ENCODE results near the gene LRPAP1.

Gene LRPAP1

DNA sequence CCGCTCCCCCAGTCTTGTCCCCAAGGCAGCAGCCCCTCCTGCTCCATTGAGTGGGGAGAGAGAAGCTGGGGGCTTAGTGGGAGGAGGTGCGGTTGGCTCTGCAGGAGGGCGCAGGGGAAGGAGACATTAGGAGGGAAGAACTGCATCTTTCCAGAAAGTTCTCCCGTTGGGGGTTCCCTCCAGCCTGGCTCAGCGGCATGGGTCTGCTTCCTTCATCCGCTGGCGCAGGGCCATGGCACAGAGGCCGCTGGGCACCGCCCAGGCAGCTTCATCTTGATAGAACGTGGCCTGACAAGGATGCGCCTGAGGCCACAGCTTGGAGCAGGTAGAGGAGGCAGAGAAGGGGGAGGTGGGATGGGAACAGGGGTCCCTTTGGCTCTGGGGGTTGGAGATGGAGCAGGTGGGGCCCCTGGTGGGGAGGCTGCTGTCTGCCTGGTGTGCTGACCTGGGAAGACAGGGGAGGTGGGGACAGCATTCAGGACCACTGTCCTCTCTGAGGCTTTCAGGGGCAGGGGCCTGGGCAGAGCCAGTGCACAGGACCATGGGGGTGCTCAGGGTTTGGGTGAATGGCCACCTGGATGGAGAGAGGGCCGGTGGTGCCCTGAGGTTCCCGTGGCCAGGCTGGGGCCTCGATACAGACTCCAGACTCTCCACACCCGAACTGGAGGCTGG is 57.0 kb downstream of the LRPAP1 start:
- TF ChIP-seq, protein P1, sequence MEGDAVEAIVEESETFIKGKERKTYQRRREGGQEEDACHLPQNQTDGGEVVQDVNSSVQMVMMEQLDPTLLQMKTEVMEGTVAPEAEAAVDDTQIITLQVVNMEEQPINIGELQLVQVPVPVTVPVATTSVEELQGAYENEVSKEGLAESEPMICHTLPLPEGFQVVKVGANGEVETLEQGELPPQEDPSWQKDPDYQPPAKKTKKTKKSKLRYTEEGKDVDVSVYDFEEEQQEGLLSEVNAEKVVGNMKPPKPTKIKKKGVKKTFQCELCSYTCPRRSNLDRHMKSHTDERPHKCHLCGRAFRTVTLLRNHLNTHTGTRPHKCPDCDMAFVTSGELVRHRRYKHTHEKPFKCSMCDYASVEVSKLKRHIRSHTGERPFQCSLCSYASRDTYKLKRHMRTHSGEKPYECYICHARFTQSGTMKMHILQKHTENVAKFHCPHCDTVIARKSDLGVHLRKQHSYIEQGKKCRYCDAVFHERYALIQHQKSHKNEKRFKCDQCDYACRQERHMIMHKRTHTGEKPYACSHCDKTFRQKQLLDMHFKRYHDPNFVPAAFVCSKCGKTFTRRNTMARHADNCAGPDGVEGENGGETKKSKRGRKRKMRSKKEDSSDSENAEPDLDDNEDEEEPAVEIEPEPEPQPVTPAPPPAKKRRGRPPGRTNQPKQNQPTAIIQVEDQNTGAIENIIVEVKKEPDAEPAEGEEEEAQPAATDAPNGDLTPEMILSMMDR (IDR thresholded peaks at IDR 0.05; ENCODE audit: borderline replicate concordance, insufficient read depth, low read depth, low read length), result no peak
- H3K4me3 ChIP-seq (ENCODE audit: low read depth, low read length), result no peak overlapping the region

DNA sequence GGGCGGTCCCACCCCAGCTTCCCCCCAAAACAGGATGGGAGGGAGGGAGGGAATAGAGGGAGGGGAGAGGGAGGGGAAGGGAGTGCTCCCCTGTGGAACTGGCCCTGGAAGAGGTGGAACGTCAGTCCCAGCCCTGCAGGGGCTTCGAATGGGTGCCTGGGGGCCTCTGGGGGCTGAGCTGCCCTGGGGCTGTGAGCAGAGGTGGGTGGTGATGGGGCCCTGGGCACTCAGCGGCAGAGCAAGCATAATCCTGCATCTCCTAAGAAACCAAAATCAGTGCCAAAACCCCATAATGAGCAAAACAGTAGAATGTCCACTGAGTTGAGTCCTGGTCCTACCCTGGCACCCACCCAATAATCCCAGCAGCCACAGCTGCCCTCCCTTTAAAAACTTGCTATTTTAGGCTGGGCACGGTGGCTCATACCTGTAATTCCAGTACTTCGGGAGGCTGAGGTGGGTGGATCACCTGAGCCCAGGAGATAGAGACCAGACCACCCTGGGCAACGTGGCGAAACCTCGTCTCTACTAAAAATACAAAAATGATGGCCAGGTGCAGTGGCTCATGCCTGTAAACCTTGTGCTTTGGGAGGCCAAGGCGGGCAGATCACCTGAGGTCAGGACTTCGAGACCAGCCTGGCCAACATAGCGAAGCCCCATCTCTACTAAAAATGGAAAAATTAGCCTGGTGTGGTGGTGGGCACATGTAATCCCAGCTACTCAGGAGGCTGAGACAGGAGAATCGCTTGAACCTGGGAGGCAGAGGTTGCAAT is 58.0 kb downstream of the LRPAP1 start:
- TF ChIP-seq, protein P1 (IDR thresholded peaks at IDR 0.05; ENCODE audit: borderline replicate concordance, insufficient read depth, low read depth, low read length), result no peak

DNA sequence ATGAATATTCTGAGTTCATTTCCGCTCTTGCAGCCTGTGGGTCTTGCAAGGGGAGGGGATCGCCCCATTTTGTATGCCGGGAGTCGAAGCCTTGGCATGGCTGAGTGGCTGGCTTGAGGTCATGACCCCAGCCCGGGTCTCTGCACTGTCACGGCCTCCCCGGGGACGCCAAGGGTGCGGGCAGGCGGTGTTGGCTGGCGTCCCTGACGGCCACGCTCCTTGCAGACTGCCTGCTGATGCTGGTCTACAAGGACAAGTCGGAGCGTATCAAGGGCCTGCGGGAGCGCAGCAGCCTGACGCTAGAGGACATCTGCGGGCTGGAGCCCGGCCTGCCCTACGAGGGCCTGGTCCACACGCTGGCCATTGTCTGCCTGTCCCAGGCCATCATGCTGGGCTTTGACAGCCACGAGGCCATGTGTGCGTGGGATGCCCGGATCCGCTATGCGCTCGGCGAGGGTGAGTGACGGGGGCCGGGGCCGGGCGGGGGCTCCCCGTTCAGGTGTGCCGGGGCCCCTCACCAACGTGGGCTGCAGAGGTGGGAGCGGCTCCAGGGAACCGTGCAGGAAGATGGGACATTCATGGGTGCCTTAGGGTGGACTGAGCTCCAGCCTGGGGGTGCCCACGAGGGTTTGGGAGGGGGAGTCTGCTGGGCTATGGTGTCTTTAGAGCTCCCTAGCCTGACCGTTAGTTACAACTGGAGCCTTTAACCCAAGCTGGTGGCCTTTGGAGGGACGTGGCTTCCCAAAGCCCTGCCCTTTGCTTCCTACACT is 58.9 kb downstream of the LRPAP1 start:
- H3K4me3 ChIP-seq (ENCODE audit: low read depth, low read length), result no peak overlapping the region
- TF ChIP-seq, protein P1 (IDR thresholded peaks at IDR 0.05; ENCODE audit: borderline replicate concordance, insufficient read depth, low read depth, low read length), result no peak

More for the DNA sequence above, 58.0 kb downstream of the LRPAP1 start:
- H3K4me3 ChIP-seq (ENCODE audit: low read depth, low read length), result no peak overlapping the region

GRCh38 chr4:3472411-3473141 is 59.6 kb downstream of the LRPAP1 start:
- TF ChIP-seq, protein P1 (IDR thresholded peaks at IDR 0.05; ENCODE audit: borderline replicate concordance, insufficient read depth, low read depth, low read length), result no peak
- H3K4me3 ChIP-seq (ENCODE audit: low read depth, low read length), result no peak overlapping the region

DNA sequence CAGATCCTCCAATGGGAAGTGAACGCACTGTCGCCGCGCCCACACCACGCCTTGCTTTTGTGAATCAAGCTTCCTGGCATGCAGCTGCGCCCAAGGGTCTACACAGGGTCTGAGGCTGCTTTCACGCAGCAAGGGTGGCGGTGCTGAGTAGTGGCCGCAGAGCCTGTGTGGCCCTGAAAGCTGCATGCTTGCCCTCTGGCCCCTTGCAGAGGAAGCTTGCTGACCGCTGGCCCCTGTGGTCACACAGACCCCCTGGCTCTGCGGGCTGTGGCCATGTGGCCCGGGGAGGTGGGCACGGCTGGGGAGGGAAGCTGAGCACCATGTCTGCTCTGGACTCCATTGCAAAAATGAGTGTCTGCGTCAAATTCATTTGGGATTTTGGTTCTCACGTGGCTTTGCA is 60.3 kb downstream of the LRPAP1 start:
- no peak overlapping the region for H3K4me3 ChIP-seq (ENCODE audit: low read depth, low read length)
- TF ChIP-seq, protein P1 (IDR thresholded peaks at IDR 0.05; ENCODE audit: borderline replicate concordance, insufficient read depth, low read depth, low read length), result no peak

GRCh38 chr4:3471098-3471760 is 61.0 kb downstream of the LRPAP1 start:
- TF ChIP-seq, protein P1 (IDR thresholded peaks at IDR 0.05; ENCODE audit: borderline replicate concordance, insufficient read depth, low read depth, low read length), result no peak
- H3K4me3 ChIP-seq (ENCODE audit: low read depth, low read length), result no peak overlapping the region
